Fibroblast of pulmonary artery (primary cell): ENCODE results near the gene SLAIN2.
"Not testable (repeated sequence)": the region's sequence is repeated elsewhere in the genome, so short reads cannot be mapped to it uniquely, and the experiment has no call there.

ENCODE experiments used
- DNase-seq: peaks from one replicate; pipeline ENCODE4 v3.0.0-alpha.2; 2010; ENCODE audit warnings: low read depth
- H3K4me3 ChIP-seq: replicated peaks from 2 replicates; pipeline ENCODE4 v1.5.1; 2011; ENCODE audit warnings: low read depth, mild to moderate bottlenecking, control low read depth, low read length, moderate library complexity
- TF ChIP-seq, protein P1 (sequence below): IDR thresholded peaks from 2 replicates; pipeline ENCODE4 v1.5.1; 2011; ENCODE audit warnings: mild to moderate bottlenecking, control low read depth, low read length, inconsistent platforms; ENCODE audit errors: missing control alignments

Gene SLAIN2

DNA sequence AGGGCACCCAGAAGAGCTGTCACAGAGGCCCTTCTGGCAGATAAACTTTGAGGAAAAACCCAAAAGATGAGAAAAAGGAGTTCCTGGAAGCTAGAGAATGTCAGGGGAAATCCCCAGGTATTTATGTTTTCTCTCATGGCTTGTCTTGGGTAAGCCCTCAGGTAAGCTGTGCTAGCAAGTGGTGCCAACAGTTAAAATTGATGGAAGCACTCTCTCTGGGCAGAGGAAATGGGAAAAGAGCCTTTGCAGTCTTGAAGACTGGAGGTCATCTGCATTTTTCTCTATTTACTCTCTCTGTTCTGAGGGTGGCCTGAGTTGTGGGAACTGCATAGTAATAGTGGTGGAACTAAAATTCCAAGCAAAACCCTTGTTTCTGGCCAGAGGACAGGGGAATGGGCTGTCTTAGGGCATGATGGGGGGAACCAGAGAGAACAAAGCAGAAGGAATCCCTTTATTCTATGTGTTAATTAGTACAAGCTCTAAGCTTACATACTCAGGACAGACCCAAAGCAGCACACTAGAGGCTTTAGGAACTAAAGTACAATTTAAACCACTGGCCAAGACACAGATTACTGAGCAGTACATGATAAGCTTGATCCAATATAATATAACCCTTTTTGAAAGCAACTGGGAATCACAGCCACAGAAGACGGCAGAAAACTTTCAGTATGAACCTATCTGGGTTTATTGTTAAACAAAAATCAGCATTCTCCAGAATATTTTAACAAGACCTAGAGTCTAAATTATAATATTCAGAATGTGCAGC is 88.6 kb downstream of the SLAIN2 start:
- no peak for DNase-seq
- no peak overlapping the region for H3K4me3 ChIP-seq
- TF ChIP-seq, protein P1, sequence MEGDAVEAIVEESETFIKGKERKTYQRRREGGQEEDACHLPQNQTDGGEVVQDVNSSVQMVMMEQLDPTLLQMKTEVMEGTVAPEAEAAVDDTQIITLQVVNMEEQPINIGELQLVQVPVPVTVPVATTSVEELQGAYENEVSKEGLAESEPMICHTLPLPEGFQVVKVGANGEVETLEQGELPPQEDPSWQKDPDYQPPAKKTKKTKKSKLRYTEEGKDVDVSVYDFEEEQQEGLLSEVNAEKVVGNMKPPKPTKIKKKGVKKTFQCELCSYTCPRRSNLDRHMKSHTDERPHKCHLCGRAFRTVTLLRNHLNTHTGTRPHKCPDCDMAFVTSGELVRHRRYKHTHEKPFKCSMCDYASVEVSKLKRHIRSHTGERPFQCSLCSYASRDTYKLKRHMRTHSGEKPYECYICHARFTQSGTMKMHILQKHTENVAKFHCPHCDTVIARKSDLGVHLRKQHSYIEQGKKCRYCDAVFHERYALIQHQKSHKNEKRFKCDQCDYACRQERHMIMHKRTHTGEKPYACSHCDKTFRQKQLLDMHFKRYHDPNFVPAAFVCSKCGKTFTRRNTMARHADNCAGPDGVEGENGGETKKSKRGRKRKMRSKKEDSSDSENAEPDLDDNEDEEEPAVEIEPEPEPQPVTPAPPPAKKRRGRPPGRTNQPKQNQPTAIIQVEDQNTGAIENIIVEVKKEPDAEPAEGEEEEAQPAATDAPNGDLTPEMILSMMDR: no peak

DNA sequence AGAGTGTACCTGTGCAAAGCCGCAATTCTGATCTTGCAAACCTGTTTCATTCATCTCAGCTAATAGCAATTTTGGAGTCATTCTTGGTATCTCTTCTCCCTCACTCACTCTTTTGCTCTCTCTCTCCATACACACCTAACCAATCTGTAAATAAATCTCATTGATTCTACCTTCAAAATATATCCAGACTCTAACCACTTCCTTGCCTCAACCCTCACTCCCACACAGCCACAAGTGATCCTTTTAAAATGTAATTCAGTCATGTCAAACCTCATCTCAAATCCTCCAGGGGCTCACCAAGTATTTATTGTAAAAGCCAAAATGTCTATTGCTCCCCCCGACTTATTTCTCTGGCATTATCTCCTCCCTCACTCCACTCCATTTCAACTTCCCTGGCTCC is 90.1 kb downstream of the SLAIN2 start:
- no peak for DNase-seq
- no peak overlapping the region for H3K4me3 ChIP-seq
- TF ChIP-seq, protein P1: no peak

DNA sequence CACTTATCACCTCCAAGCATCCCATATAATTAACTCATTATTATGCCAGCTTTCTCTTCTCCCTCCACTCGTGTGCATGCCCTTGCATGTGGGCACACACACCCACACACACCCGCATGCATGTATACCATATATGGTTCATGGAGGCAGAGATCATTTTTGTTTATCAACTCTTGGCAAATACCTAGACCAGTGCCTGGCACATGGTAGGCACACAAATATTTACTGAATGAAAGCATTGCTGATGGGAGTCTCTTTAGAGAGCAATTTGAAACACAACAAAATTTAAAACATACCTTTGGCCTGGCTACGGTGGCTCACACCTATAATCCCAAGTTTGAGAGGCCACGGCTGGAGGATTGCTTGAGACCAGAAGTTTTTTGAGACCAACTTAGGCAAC is 90.7 kb downstream of the SLAIN2 start:
- DNase-seq: no peak
- H3K4me3 ChIP-seq: no peak overlapping the region
- TF ChIP-seq, protein P1: no peak

DNA sequence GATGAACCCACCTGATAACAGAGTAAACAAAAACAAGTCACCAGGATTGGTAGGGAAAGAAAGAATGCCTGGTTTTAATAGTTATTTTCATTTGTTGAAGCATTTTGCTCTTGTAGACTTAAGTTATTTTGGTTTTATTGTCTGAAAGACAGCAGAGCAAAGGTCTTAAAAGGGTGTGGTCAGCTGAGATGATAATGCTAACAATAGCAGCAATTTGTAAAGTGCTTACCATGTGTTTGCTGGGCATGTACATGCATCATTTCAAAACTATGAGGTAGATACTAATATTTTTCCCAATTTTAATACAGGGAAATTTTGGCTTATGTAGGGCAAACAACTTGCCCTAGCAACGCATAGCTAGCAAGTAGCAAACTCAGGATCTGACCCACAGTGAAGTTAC is 95.0 kb downstream of the SLAIN2 start:
- peak; percentile 5 for DNase-seq
- no peak overlapping the region for H3K4me3 ChIP-seq
- TF ChIP-seq, protein P1: no peak

DNA sequence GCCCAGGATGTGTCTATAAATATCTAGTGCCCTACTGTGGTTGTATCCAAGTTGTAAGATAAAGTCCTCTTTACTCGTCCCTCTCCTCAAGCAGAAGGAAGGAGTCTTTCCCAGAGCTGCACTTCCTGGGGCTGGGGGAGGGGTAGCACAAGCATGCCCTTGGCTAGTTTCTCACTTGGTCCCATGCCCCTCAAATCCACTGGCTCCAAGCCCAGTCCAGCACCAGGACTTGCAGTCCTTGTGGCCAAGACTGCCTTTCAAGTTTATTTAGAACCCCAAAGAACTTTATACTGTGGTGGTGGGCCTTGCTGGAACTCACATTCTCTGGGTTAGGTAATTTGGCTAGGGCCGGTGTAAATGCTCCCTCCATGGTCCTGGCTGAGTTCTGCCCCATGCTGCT is 98.7 kb downstream of the SLAIN2 start:
- TF ChIP-seq, protein P1: no peak
- no peak overlapping the region for H3K4me3 ChIP-seq
- peak; percentile 6 for DNase-seq

DNA sequence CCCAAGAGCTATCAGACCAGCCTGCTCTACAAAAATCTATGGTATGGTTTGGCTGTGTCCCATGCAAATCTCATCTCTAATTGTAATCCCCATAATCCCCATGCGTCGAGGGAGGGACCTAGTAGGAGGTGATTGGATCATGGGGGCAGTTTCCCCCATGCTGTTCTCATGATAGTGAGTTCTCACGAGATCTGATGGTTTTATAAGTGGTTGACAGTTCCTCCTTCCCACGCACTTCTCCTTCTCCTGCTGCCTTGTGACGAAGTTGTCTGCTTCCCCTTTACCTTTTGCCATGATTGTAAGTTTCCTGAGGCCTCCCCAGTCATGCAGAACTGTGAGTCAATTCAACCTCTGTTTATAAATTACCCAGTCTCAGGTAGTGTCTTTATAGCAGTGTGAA is 99.6 kb downstream of the SLAIN2 start:
- not testable (repeated sequence) for H3K4me3 ChIP-seq

DNA sequence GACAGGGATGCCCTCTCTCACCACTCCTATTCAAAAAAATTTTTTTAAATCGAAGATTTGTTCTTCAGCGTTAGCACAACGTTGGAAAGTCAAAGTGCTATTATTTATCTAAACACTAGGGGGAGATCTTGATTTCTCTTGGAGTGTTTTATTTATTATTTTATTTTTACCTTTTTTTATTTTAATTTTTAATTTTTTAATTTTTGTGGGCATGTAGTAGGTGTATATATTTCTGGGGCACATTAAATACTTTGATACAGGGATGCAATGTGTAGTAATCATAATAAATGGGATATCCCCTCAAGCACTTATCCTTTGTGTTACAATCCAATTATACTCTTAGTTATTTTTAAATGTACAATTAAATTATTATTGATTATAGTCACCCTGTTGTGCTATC is 104.4 kb downstream of the SLAIN2 start:
- H3K4me3 ChIP-seq: no peak overlapping the region
- DNase-seq: peak; percentile 49
- TF ChIP-seq, protein P1: peak; percentile 46

More for the DNA sequence above, 99.6 kb downstream of the SLAIN2 start:
- not testable (repeated sequence) for DNase-seq
